Mesenchymal stem cell (in vitro differentiated cells and primary cell): ENCODE measurements around the gene TTC36.
"Not testable (repeated sequence)": the region's sequence is repeated elsewhere in the genome, so short reads cannot be mapped to it uniquely, and the experiment has no call there.

ENCODE experiments used
- DNase-seq: peaks from one replicate; pipeline ENCODE4 v3.0.0-alpha.2; 2013
- H2AFZ ChIP-seq: one replicate; pipeline ENCODE4 v1.6.1; 2013; ENCODE audit warnings: low read depth, mild to moderate bottlenecking, control low read depth, inconsistent platforms, low read length, moderate library complexity
- H2AK5ac ChIP-seq: 2 replicates; pipeline ENCODE4 v1.6.1; 2013; ENCODE audit warnings: low read length, moderate library complexity, mild to moderate bottlenecking, inconsistent platforms; ENCODE audit not compliant: severe bottlenecking
- H2BK120ac ChIP-seq: one replicate; pipeline ENCODE4 v1.6.1; 2013; ENCODE audit warnings: low read depth, mild to moderate bottlenecking, inconsistent platforms, low read length, moderate library complexity
- H2BK12ac ChIP-seq, 2 experiments: one replicate each; pipeline ENCODE4 v1.6.1; 2013; ENCODE audit warnings: inconsistent platforms in 2 of 2, low read length in 2 of 2, mild to moderate bottlenecking in 2 of 2, moderate library complexity in 2 of 2, control low read depth in 1 of 2
- H2BK15ac ChIP-seq: one replicate; pipeline ENCODE4 v1.6.1; 2013; ENCODE audit warnings: mild to moderate bottlenecking, low read depth, inconsistent platforms; ENCODE audit not compliant: poor library complexity, severe bottlenecking
- H2BK5ac ChIP-seq: 2 replicates; pipeline ENCODE4 v1.6.1; 2013; ENCODE audit warnings: low read depth, mild to moderate bottlenecking, low read length, control low read depth, inconsistent platforms; ENCODE audit not compliant: poor library complexity, severe bottlenecking
- H3K14ac ChIP-seq, 2 experiments: one replicate each; pipeline ENCODE4 v1.6.1; 2013; ENCODE audit warnings: inconsistent platforms in 2 of 2, low read length in 2 of 2, control low read depth in 1 of 2, mild to moderate bottlenecking in 1 of 2, moderate library complexity in 1 of 2
- H3K18ac ChIP-seq, 2 experiments: one replicate each; pipeline ENCODE4 v1.6.1; 2013; ENCODE audit warnings: inconsistent platforms in 2 of 2, low read length in 2 of 2, control low read depth in 1 of 2, low read depth in 1 of 2, mild to moderate bottlenecking in 1 of 2
- H3K23ac ChIP-seq, 2 experiments: one replicate each; pipeline ENCODE4 v1.6.1; 2013; ENCODE audit warnings: inconsistent platforms in 2 of 2, low read length in 2 of 2, mild to moderate bottlenecking in 2 of 2, moderate library complexity in 2 of 2, control low read depth in 1 of 2
- H3K27ac ChIP-seq: 2 replicates; pipeline ENCODE4 v1.5.1; 2013; ENCODE audit warnings: mild to moderate bottlenecking, moderate library complexity, low read length, control low read depth, inconsistent platforms; ENCODE audit not compliant: poor library complexity, severe bottlenecking
- H3K27me3 ChIP-seq, 2 experiments: 2 replicates each; pipeline versions ENCODE4 v1.6.1 to v1.7.0; 2013; ENCODE audit warnings: low read length in 2 of 2, mild to moderate bottlenecking in 2 of 2, moderate library complexity in 2 of 2, control low read depth in 1 of 2, inconsistent platforms in 1 of 2; ENCODE audit not compliant: control insufficient read depth in 1 of 2, insufficient read depth in 1 of 2
- H3K36me3 ChIP-seq, 2 experiments: 2 replicates each; pipeline versions ENCODE4 v1.6.1 to v1.7.0; 2013; ENCODE audit warnings: low read length in 2 of 2, control low read depth in 1 of 2, inconsistent platforms in 1 of 2, low read depth in 1 of 2, mild to moderate bottlenecking in 1 of 2; ENCODE audit not compliant: insufficient read depth in 2 of 2, control insufficient read depth in 1 of 2
- H3K4ac ChIP-seq, 2 experiments: one replicate each; pipeline ENCODE4 v1.6.1; 2013; ENCODE audit warnings: inconsistent platforms in 2 of 2, low read length in 2 of 2, mild to moderate bottlenecking in 2 of 2, moderate library complexity in 2 of 2, control low read depth in 1 of 2, low read depth in 1 of 2
- H3K4me1 ChIP-seq: 2 replicates; pipeline ENCODE4 v1.6.1; 2013; ENCODE audit warnings: low read depth, low read length, control low read depth; ENCODE audit not compliant: control insufficient read depth, insufficient read depth
- H3K4me2 ChIP-seq: 2 replicates; pipeline ENCODE4 v1.6.1; 2013; ENCODE audit warnings: low read length, mild to moderate bottlenecking, inconsistent platforms; ENCODE audit not compliant: poor library complexity, severe bottlenecking
- H3K4me3 ChIP-seq, 2 experiments: 2 replicates each; pipeline versions ENCODE4 v1.5.1 to v1.7.0; 2013; ENCODE audit warnings: low read length in 2 of 2, mild to moderate bottlenecking in 2 of 2, control low read depth in 1 of 2, low read depth in 1 of 2; ENCODE audit not compliant: insufficient read depth in 1 of 2
- H3K79me1 ChIP-seq: replicated peaks from 2 replicates; pipeline ENCODE4 v1.6.1; 2013; ENCODE audit warnings: mild to moderate bottlenecking, control low read depth, low read length, inconsistent platforms; ENCODE audit not compliant: poor library complexity, severe bottlenecking
- H3K9ac ChIP-seq: 2 replicates; pipeline ENCODE4 v1.7.0; 2013; ENCODE audit warnings: mild to moderate bottlenecking, low read length, moderate library complexity
- H3K9me3 ChIP-seq: 2 replicates; pipeline ENCODE4 v1.7.0; 2013; ENCODE audit warnings: mild to moderate bottlenecking, low read length; ENCODE audit not compliant: control insufficient read depth
- H4K8ac ChIP-seq: one replicate; pipeline ENCODE4 v1.6.1; 2013; ENCODE audit warnings: inconsistent platforms, mild to moderate bottlenecking, low read length, moderate library complexity
- H4K91ac ChIP-seq: one replicate; pipeline ENCODE4 v1.6.1; 2013; ENCODE audit warnings: mild to moderate bottlenecking, low read length, inconsistent platforms
- WGBS: methylation state at CpG from one replicate; pipeline ENCODE4 v1.1.7; 2013; ENCODE audit warnings: mixed read lengths; 5-methylcytosine and 5-hydroxymethylcytosine counted together

Gene TTC36

DNA sequence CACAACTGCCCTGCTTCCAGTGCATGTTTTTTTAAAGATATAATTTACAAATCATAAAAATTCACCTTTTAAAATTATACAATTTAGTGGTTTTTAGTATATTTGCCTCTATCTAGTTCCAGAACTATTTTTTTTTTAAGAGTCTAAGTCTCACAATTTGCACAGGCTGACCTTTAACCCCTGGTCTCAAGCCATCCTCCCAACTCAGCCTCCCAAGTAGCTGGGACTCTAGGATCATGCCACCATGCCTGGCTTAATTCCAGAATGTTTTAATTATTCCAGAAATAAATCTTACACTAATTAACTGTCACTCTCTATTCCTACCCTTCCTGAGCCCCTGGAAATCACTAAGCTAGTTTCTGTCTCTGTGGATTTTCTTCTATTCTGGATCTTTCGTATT is 43.5 kb downstream of the TTC36 start:
- Histone ChIP-seq H2BK12ac (no peak overlapping the region), H3K18ac (no peak overlapping the region), H2BK120ac (no peak overlapping the region), H3K27me3 (no peaks in the 10 kb centered on the region), H3K79me1 (no peaks in the 10 kb centered on the region), H3K9me3 (no peaks in the 10 kb centered on the region), H3K4me2 (no peak overlapping the region), H4K91ac (no peak overlapping the region), H2BK5ac (no peak overlapping the region), H3K14ac (no peak overlapping the region), H3K23ac (no peak overlapping the region), H3K9ac (peak overlapping the region; percentile 100), H3K4me1 (peaks cover 3% of the 10 kb centered on the region), H3K4ac (no peak overlapping the region), H3K4me3 (no peak overlapping the region), H2AFZ (no peak overlapping the region), H2BK15ac (no peak overlapping the region), H4K8ac (no peak overlapping the region), H3K27ac (no peak overlapping the region), H3K36me3 (peaks cover 0 to 6% of the 10 kb centered on the region in 2 experiments), H2AK5ac (no peak overlapping the region)
- no peak for DNase-seq
- WGBS: no CpG with 5 or more reads among the region's 1 CpG

DNA sequence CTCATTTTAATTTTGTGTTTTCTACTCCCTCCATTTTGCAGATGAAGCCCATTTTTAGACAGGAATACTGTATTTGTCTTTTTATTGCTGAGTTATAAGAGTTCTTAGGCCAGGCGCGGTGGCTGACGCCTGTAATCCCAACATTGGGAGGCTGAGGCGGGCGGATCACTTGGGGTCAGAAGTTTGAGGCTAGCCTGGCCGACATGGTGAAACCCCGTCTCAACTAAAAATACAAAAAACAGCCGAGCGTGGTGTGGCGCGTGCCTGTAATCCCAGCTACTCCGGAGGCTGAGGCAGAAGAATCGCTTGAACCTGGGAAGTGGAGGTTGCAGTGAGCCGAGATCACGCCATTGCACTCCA is 44.4 kb downstream of the TTC36 start:
- not testable (repeated sequence) for H3K27ac ChIP-seq, H3K9me3 ChIP-seq, H3K23ac ChIP-seq, H2BK5ac ChIP-seq, H3K4me1 ChIP-seq, H2BK15ac ChIP-seq, H2BK12ac ChIP-seq, H3K79me1 ChIP-seq, H2BK120ac ChIP-seq, H2AFZ ChIP-seq, H3K14ac ChIP-seq, H4K91ac ChIP-seq, H2AK5ac ChIP-seq, H3K4me2 ChIP-seq, H3K4ac ChIP-seq, H3K36me3 ChIP-seq, H3K27me3 ChIP-seq
- Histone ChIP-seq H3K18ac (peak overlapping the region in 1 of 2 experiments; percentile 54), H3K9ac (peak overlapping the region; percentile 100), H3K4me3 (peak overlapping the region in 1 of 2 experiments; percentile 85), H4K8ac (peak overlapping the region; percentile 80)
- peak; percentile 50 for DNase-seq
- WGBS: 47% methylated on average over 5 of the region's 15 CpGs

DNA sequence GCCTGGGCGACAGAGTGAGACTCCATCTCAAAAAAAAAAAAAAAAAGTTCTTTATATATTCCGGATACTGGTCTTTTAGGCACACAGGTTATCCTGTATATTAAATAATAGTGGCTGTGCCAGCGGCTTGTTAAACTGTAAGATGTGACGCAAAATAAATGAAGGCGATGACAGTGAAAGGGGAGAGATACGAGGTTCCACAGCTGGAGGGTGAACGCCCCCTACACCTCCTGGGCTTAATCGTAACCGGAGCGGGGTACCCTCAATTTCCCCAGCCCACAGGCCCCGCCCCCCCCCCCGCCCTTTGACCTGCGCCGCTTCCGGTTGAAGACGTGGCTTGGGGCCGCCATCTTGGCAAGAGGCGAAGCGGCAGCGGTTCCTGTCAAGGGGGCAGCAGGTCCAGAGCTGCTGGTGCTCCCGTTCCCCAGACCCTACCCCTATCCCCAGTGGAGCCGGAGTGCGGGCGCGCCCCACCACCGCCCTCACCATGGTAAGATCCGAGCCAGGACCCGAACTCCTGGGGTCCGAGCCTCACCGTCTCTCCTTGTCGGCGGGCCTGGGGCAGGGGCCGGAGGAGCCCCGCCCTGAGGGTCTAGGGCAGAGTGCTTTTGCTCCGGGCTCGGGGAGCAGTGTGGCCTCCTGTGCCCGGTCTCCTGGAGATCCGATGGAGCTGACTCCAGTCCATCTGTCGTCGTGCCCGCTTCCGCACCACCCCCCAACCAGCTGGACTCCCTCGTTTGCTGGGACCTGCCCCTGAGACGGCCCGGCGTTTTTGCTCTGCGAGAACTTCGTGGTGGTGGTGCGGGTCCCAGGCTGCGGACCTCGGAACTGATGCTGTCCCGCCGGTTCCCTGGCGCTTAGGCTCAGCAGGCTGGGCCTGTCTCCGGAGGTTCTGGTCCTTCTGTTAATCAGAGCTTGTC is 45.0 kb downstream of the TTC36 start, which contains the start of gene ARCN1:
TSS of gene ARCN1 (plus strand) at position 349 of the 920 bp plus-strand sequence. CDS start at position 488, 139 bp downstream.
- Histone ChIP-seq H3K4me1 (peaks cover 5% of the 10 kb centered on the region), H2AFZ (peak within 1 kb of the TSS; percentile 64), H3K14ac (peak within 1 kb of the TSS in 1 of 2 experiments; percentile 99), H3K36me3 (peaks cover 2 to 9% of the 10 kb centered on the region in 2 experiments), H3K4me2 (peak within 1 kb of the TSS; percentile 63), H4K91ac (peak within 1 kb of the TSS; percentile 100), H3K4ac (peak within 1 kb of the TSS; percentile 99 to 100), H2BK5ac (peak within 1 kb of the TSS; percentile 98), H2AK5ac (peak within 1 kb of the TSS; percentile 79), H2BK15ac (peak within 1 kb of the TSS; percentile 97), H3K9me3 (no peaks in the 10 kb centered on the region), H3K27ac (peak within 1 kb of the TSS; percentile 98), H4K8ac (peak within 1 kb of the TSS; percentile 99), H3K4me3 (peak within 1 kb of the TSS; percentile 85 to 98), H2BK120ac (peak within 1 kb of the TSS; percentile 100), H2BK12ac (peak within 1 kb of the TSS in 1 of 2 experiments; percentile 65), H3K27me3 (no peaks in the 10 kb centered on the region), H3K9ac (peak within 1 kb of the TSS; percentile 100), H3K18ac (peak within 1 kb of the TSS; percentile 99 to 100), H3K79me1 (no peaks in the 10 kb centered on the region), H3K23ac (peak within 1 kb of the TSS in 1 of 2 experiments; percentile 93)
- WGBS: under 1% methylated on average over 45 of the region's 55 CpGs
- DNase-seq: peak; percentile 83

DNA sequence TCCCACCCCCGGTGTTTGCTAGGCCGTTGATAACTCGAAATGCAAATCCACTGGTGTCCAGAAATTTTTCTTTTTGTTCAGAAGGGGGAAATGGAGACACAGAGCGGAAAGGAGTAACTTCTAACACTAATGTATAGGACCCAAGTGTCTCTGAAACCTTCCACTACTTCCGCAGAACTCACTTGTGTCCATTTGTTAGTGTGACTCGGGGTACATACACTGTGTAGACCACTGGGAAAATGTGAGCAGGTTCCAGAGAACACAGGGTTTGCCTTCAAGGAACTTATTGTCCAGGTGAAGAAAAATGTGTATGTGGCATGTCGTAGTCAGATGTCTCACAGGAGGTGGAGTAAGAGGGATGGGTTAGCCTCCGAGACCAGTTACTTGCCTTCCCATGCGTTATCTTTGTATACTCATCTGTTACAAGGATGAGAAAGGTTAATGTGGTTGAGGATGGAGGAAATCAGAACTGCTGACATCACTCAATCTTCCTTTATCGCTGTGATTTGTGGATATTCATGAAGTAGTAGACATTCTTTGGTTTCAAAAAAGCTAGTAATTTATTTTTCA is 45.8 kb downstream of the TTC36 start:
- no peak overlapping the region for H3K23ac ChIP-seq
- H2BK15ac ChIP-seq: peak overlapping the region; percentile 9
- H3K79me1 ChIP-seq: no peaks in the 10 kb centered on the region
- H3K18ac ChIP-seq: peak overlapping the region; percentile 99 to 100
- peak overlapping the region; percentile 99 to 100 for H3K4ac ChIP-seq
- H4K8ac ChIP-seq: peak overlapping the region; percentile 33
- peaks cover 6% of the 10 kb centered on the region for H3K4me1 ChIP-seq
- H3K4me2 ChIP-seq: peak overlapping the region; percentile 63
- H3K4me3 ChIP-seq: peak overlapping the region; percentile 85 to 98
- peak overlapping the region; percentile 98 for H2BK5ac ChIP-seq
- H4K91ac ChIP-seq: peak overlapping the region; percentile 100
- 8% methylated on average over 8 of the region's 10 CpGs for WGBS
- H3K9me3 ChIP-seq: no peaks in the 10 kb centered on the region
- peak overlapping the region; percentile 100 for H3K9ac ChIP-seq
- H2BK120ac ChIP-seq: peak overlapping the region; percentile 100
- H3K36me3 ChIP-seq: peaks cover 3 to 11% of the 10 kb centered on the region in 2 experiments
- no peak overlapping the region for H2AFZ ChIP-seq
- peak overlapping the region; percentile 79 for H2AK5ac ChIP-seq
- peak overlapping the region; percentile 98 for H3K27ac ChIP-seq
- no peaks in the 10 kb centered on the region for H3K27me3 ChIP-seq
- DNase-seq: peak; percentile 69
- peak overlapping the region in 1 of 2 experiments; percentile 99 for H3K14ac ChIP-seq
- H2BK12ac ChIP-seq: no peak overlapping the region
